Bronchial epithelial cell (primary cell): ENCODE results near the gene NUDT1. TPM values are rescaled to one million over a fixed set of nuclear protein-coding genes. Genes with fewer than 3 reads are reported as not detected.

Experiments
- DNase-seq: peaks from one replicate; pipeline ENCODE4 v3.0.0-alpha.2; 2010; ENCODE audit warnings: low read depth
- FAIRE-seq: peaks from 2 replicates; lab custom pipeline; 2011; peaks lifted over from hg19 to GRCh38; lab: Jason Lieb, UNC
- H3K27me3 ChIP-seq: 2 replicates; pipeline ENCODE4 v1.5.1; 2011; ENCODE audit warnings: low read length; ENCODE audit not compliant: control insufficient read depth, insufficient read depth
- H3K36me3 ChIP-seq: 2 replicates; pipeline ENCODE4 v1.5.1; 2011; ENCODE audit warnings: low read length; ENCODE audit not compliant: control insufficient read depth, insufficient read depth
- H3K4me3 ChIP-seq: 2 replicates; pipeline ENCODE4 v1.5.1; 2011; ENCODE audit warnings: mild to moderate bottlenecking, low read depth, low read length, control low read depth
- total RNA-seq: library from RNA; depleted of rRNA; stranded (reverse); fragments of >200 nt; gene quantifications from 2 replicates; pipeline ENCODE4 v1.2.1, GENCODE V29; 2014
- TF ChIP-seq, protein P1 (sequence below): IDR thresholded peaks from 2 replicates; pipeline ENCODE4 v1.5.1; 2011; ENCODE audit warnings: mild to moderate bottlenecking, moderate library complexity, low read length, control low read depth, inconsistent platforms; ENCODE audit not compliant: insufficient read depth, severe bottlenecking

NUDT1 gene
- total RNA-seq, 1 donor from 2014 or later: 7.9 TPM

DNA sequence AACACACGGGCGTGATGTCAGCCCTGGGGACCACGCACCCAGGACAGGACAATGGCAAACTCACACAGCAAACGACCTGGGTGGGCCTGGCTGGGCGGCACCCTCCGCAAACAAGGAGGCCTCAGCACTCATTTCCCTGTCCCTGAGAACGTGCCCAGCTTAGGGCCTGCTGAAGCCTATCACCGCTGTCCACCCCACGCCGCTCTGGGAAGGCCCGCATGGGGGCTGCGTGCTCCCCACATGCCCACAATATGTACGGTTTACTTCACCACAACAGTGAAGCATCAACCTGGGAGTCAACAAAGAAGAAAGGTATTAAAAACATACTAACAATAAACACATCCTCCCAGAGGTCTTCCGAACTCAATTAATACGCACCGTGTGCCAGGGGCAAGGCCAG, 21.5 kb upstream of the NUDT1 start:
- FAIRE-seq (no peak), DNase-seq (no peak)
- TF ChIP-seq, protein P1, sequence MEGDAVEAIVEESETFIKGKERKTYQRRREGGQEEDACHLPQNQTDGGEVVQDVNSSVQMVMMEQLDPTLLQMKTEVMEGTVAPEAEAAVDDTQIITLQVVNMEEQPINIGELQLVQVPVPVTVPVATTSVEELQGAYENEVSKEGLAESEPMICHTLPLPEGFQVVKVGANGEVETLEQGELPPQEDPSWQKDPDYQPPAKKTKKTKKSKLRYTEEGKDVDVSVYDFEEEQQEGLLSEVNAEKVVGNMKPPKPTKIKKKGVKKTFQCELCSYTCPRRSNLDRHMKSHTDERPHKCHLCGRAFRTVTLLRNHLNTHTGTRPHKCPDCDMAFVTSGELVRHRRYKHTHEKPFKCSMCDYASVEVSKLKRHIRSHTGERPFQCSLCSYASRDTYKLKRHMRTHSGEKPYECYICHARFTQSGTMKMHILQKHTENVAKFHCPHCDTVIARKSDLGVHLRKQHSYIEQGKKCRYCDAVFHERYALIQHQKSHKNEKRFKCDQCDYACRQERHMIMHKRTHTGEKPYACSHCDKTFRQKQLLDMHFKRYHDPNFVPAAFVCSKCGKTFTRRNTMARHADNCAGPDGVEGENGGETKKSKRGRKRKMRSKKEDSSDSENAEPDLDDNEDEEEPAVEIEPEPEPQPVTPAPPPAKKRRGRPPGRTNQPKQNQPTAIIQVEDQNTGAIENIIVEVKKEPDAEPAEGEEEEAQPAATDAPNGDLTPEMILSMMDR: no peak
- Histone ChIP-seq H3K4me3 (no peak overlapping the region), H3K27me3 (no peaks in the 10 kb centered on the region), H3K36me3 (peaks cover 23% of the 10 kb centered on the region)

DNA sequence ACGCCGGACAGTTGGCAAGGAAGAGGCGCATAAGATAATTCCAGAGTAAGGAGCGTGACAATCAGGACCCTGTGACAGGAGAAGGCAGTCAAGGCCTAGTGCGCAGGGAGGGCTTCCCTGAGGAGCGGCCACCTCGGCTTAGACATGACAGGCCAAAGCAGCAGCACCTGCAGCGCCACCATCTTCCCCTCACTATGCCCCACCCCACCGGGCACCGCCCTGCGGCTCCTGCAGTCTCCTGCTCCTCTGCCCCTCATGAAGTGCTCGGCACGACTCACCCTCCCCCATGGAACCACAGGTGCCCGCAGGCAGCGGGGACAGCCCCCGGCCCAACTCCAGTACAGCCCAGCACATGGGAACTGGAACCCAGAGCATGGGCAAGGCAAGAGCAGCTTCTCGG, 21.1 kb upstream of the NUDT1 start:
- no peak for FAIRE-seq
- Histone ChIP-seq H3K36me3 (peaks cover 23% of the 10 kb centered on the region), H3K4me3 (no peak overlapping the region), H3K27me3 (no peaks in the 10 kb centered on the region)
- DNase-seq: no peak
- TF ChIP-seq, protein P1: no peak

DNA sequence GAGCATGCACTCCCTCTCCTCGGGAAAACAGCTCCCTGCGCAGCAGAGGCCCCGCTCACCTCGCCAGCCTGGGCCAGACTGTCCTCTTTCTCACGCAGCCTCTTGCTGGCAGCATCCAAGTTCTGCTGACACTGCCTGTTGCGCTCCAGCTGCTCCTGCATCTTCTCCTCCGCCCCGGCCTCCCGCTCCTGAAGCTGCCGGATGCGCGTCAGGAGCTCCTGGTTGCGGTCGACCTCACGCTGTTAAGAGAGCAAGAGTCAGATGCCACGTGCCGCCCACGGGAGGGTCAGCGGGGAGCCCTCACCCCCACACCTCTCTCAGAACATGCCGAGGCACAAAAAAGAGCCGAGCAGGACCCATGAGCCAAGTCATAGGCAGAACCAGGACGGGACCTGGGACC, 19.5 kb upstream of the NUDT1 start:
- FAIRE-seq (no peak), DNase-seq (no peak)
- TF ChIP-seq, protein P1: no peak
- Histone ChIP-seq H3K36me3 (peaks cover 13% of the 10 kb centered on the region), H3K27me3 (no peaks in the 10 kb centered on the region), H3K4me3 (no peak overlapping the region)

DNA sequence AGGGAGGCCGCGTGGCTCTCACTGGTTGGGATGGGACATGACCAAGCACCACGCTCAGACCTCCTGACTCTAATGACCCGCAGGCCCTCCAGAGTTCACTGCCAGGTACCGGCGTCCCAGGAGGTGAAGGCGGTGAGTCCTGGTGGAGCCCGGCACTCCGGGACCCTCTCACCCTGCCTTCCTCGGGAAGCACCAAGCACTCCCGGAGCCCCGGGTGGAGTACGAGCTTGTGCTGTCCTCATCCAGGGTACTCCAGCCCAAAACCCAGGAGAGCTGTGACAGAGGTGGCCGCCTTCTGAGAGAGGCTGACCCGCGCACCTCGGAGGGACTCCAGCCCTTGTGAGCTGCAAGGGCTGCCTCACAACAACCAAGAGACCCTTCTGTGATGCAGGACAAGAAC, 18.7 kb upstream of the NUDT1 start:
- FAIRE-seq (peak; percentile 87), DNase-seq (no peak)
- TF ChIP-seq, protein P1: no peak
- H3K36me3 ChIP-seq: peaks cover 10% of the 10 kb centered on the region
- no peak overlapping the region for H3K4me3 ChIP-seq
- no peaks in the 10 kb centered on the region for H3K27me3 ChIP-seq

DNA sequence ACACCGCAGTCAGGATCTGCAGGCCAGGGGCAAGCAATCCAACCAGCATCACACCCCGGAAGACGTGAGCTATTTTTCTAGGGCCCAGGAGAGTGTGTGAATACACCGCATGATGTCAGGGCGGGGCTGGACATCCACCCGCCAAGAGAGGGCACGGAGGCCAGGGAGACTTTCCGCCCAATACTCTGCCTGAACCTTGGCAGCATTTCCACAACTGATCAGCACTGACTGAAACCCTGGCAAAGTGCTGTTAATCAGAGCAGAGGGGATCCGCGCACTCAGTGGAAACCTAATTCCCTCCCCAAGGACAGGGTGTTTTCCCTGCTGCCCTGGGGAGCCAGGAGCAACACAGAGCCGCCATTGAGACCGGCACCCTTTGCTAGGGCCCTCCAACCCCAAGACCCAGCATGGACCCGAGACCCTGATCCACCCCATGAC, 17.5 kb upstream of the NUDT1 start:
- FAIRE-seq (peak; percentile 23), DNase-seq (peak; percentile 5)
- Histone ChIP-seq H3K27me3 (no peaks in the 10 kb centered on the region), H3K36me3 (peaks cover 11% of the 10 kb centered on the region), H3K4me3 (no peak overlapping the region)
- TF ChIP-seq, protein P1: no peak

DNA sequence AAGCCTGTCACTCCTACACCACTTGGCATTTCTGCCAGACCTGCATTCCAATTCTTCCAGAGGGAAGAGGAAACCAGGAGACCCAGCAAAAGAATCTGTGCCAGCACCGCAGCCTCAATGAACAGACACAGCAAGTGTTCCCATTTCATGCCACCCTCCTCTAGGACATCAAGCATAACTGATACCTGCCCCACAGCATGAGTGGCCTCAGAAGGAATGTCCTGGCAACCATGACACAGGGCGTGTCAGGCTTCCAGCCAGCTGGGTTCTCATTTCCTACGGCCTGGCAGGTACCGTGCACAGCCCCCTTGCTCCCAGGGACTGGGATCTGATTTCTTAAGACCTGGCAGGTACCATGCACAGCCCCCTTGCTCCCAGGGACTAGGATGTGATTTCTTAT, 17.1 kb upstream of the NUDT1 start:
- FAIRE-seq: peak; percentile 97
- peak; percentile 66 for DNase-seq
- Histone ChIP-seq H3K4me3 (no peak overlapping the region), H3K27me3 (no peaks in the 10 kb centered on the region), H3K36me3 (peaks cover 14% of the 10 kb centered on the region)
- TF ChIP-seq, protein P1: no peak
